ENCODE data around the gene BLTP3B. TPM values are rescaled to one million over a fixed set of nuclear protein-coding genes. Genes with fewer than 3 reads are reported as not detected.
A peak's percentile ranks its signal among the peaks of the same experiment; 100 is the strongest.

BLTP3B gene
- total and polyA plus RNA-seq, 2 of the 13 experiments (the other 11 are each of a cell fraction or from before 2014, with no cell fraction given) = 15.6 to 24.4 TPM

GRCh38 chr12:100141998-100142850 is 450 bp downstream of the BLTP3B start (continued):
- TF ChIP-seq ATF7-NPFF (CRISPR knock-in tag; IDR thresholded peaks at IDR 0.05; ENCODE audit: low read depth) (peak; percentile 5; the same call in 1 of the 2 replicates), MED1 (CRISPR knock-in tag; IDR thresholded peaks at IDR 0.05) (peak; percentile 33), DR1 (CRISPR knock-in tag; IDR thresholded peaks at IDR 0.05) (no peak; the same call in 1 of the 2 replicates), NR2F6 (IDR thresholded peaks at IDR 0.05) (peak; percentile 23), NR2F6 (CRISPR knock-in tag; IDR thresholded peaks at IDR 0.05) (peak; percentile 71), ZNF10 (CRISPR knock-in tag; IDR thresholded peaks at IDR 0.05; ENCODE audit: borderline replicate concordance, low read depth) (no peak), ZNF609 (CRISPR knock-in tag; IDR thresholded peaks at IDR 0.05; ENCODE audit: borderline replicate concordance) (peak; percentile 1), ZNF652 (CRISPR knock-in tag; IDR thresholded peaks at IDR 0.05; ENCODE audit: borderline replicate concordance, low read depth) (no peak), NAIF1 (CRISPR knock-in tag; IDR thresholded peaks at IDR 0.05; ENCODE audit: borderline replicate concordance) (0 out of 2 replicates have a peak, but pooled peaks have one; percentile 20), ZNF720 (CRISPR knock-in tag; IDR thresholded peaks at IDR 0.05) (no peak), MAZ (IDR thresholded peaks at IDR 0.05; ENCODE audit: borderline replicate concordance, low read depth, low read length) (no peak), MAZ (CRISPR knock-in tag; IDR thresholded peaks at IDR 0.05; ENCODE audit: low read depth) (peak; percentile 68), ZBTB10 (CRISPR knock-in tag; IDR thresholded peaks at IDR 0.05; ENCODE audit: borderline replicate concordance) (no peak; the same call in 1 of the 2 replicates), NCOA1 (CRISPR knock-in tag; IDR thresholded peaks at IDR 0.05) (no peak; the same call in 1 of the 2 replicates), ZNF841 (CRISPR knock-in tag; IDR thresholded peaks at IDR 0.05; ENCODE audit: borderline replicate concordance) (no peak), ZBTB46 (CRISPR knock-in tag; IDR thresholded peaks at IDR 0.05; ENCODE audit: borderline replicate concordance) (no peak), SYNCRIP (IDR thresholded peaks at IDR 0.05; ENCODE audit: insufficient read depth, low read depth, low read length) (no peak), HDAC2 (CRISPR knock-in tag; IDR thresholded peaks at IDR 0.05) (peak; percentile 81), MXD4 (CRISPR knock-in tag; IDR thresholded peaks at IDR 0.05) (no peak; the same call in 1 of the 2 replicates), ZNF446 (CRISPR knock-in tag; IDR thresholded peaks at IDR 0.05) (no peak)

Measured in HepG2 (cell line).